Measurements from ENCODE around the gene ADAM30. TPM values are rescaled to one million over a fixed set of nuclear protein-coding genes. Genes with fewer than 3 reads are reported as not detected.

ADAM30 gene
- total RNA-seq, 1 donor from 2014 or later = not detected

DNA sequence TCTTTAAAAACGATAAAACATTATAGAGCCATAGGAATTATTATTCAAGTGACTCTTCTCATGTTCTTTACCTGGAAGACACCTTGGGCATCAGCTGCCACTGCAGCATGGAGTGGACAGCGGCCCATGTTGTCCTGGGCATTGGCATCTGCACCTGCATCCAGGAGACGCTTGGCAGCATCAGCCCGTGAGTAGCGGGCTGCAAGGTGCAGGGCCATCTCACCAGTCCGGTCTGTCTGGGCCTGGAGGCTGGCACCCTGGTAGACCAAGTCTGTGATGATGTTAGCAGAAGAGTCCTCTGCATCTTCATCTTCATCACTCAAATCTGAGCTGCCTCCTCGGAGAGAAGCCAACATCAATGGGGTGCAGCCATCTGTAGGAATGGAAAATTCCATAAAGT lies 22.9 kb upstream of the ADAM30 start:
- H3K4me3 Mint-ChIP-seq (ENCODE audit: low read depth) = no peak overlapping the region
- no peaks in the 10 kb centered on the region for H3K27me3 Mint-ChIP-seq (ENCODE audit: low read depth)
- H3K4me1 Mint-ChIP-seq (ENCODE audit: low read depth) = no peaks in the 10 kb centered on the region
- DNase-seq (ENCODE audit: low spot score) = no peak
- intact Hi-C loops (cut with micrococcal nuclease) = no loop called here
- peaks cover 82% of the 10 kb centered on the region for H3K36me3 Mint-ChIP-seq (ENCODE audit: low read depth)
- no peaks in the 10 kb centered on the region for H3K9me3 Mint-ChIP-seq
- H3K27ac Mint-ChIP-seq = no peak overlapping the region

DNA sequence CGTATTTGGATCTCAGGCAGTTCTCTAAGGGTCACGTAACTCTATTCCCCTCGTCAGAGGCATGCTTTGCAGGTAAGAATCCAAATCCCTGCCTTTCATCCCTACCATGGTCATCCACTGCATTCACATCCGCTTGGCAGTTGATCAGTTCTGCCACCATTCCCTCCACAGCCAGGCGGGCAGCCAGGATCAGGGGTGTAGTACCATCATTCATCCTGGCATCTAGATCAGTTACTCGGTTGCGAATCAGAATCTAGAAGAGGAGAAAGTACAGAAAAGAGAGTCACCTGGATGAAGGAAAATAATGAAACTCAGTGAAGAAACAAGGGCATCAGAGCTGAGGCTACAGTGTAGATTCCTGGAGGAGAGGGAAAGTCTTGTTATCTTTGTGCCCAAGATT lies 22.0 kb upstream of the ADAM30 start:
- no peak overlapping the region for H3K27ac Mint-ChIP-seq
- H3K27me3 Mint-ChIP-seq (ENCODE audit: low read depth) = no peaks in the 10 kb centered on the region
- peaks cover 85% of the 10 kb centered on the region for H3K36me3 Mint-ChIP-seq (ENCODE audit: low read depth)
- intact Hi-C loops (cut with micrococcal nuclease) = no loop called here
- no peak overlapping the region for H3K4me3 Mint-ChIP-seq (ENCODE audit: low read depth)
- DNase-seq (ENCODE audit: low spot score) = no peak
- H3K9me3 Mint-ChIP-seq = no peaks in the 10 kb centered on the region
- H3K4me1 Mint-ChIP-seq (ENCODE audit: low read depth) = no peaks in the 10 kb centered on the region

DNA sequence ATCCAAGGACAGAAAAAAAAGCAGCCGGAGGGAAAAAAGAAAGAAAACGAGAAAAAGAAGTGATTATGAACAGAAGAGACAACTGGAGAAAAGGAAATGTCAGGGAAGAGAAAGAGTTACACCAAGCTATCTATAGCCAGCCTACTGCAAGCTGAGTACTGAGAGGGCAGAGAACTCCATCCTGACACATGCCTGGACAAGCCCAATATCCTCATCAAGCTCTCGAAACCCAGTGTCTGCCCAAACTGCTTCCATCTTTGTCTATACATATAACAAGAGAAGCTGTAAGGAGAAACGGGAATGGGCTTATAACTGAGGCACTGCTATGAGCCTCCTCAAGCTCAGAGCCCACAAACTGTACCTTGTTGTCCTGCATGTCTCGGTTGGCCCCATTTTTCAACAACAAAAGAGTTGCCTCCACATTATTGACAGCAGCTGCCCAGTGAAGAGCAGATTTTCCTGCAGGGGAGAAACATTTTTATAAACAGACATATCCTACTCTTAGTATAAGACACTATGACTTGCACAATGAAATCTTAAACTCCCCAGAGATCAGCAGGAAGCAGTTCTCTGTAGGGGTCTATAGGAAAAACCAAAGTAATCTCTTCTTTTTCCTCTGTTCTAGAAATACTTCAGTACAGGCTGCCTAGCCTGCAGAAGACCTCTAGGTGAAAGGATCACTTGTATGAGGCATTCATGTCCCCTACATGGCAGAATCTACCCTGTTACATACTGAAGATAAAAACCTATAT lies 21.2 kb upstream of the ADAM30 start:
- no peaks in the 10 kb centered on the region for H3K9me3 Mint-ChIP-seq
- H3K4me3 Mint-ChIP-seq (ENCODE audit: low read depth) = no peak overlapping the region
- no peak for DNase-seq (ENCODE audit: low spot score)
- intact Hi-C loops (cut with micrococcal nuclease) = no loop called here
- H3K27ac Mint-ChIP-seq = peak overlapping the region; percentile 8
- peaks cover 86% of the 10 kb centered on the region for H3K36me3 Mint-ChIP-seq (ENCODE audit: low read depth)
- no peaks in the 10 kb centered on the region for H3K4me1 Mint-ChIP-seq (ENCODE audit: low read depth)
- H3K27me3 Mint-ChIP-seq (ENCODE audit: low read depth) = no peaks in the 10 kb centered on the region

DNA sequence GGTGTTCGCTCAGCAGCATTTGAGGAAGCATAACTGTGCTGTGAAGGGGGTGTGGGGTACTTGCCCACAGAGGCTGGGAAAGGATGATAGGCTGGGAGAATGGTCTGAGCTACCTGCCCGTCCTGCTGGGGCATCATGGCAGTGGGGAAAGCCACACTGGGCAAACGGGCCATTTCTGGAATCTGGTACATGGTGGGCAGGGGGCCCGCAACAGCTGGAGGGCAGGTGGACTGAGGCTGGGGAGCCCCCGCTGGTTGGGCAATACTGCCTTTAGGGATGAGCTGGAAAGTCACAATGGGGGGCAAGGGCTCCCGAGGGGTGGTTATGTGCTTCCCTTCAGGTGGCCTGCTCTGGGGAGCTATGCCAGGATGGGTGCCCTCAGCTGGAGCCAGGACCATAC lies 19.2 kb upstream of the ADAM30 start:
- H3K4me3 Mint-ChIP-seq (ENCODE audit: low read depth) = no peak overlapping the region
- no peak for DNase-seq (ENCODE audit: low spot score)
- intact Hi-C loops (cut with micrococcal nuclease) = no loop called here
- no peaks in the 10 kb centered on the region for H3K27me3 Mint-ChIP-seq (ENCODE audit: low read depth)
- peaks cover 72% of the 10 kb centered on the region for H3K36me3 Mint-ChIP-seq (ENCODE audit: low read depth)
- no peak overlapping the region for H3K27ac Mint-ChIP-seq
- H3K4me1 Mint-ChIP-seq (ENCODE audit: low read depth) = no peaks in the 10 kb centered on the region
- H3K9me3 Mint-ChIP-seq = no peaks in the 10 kb centered on the region

DNA sequence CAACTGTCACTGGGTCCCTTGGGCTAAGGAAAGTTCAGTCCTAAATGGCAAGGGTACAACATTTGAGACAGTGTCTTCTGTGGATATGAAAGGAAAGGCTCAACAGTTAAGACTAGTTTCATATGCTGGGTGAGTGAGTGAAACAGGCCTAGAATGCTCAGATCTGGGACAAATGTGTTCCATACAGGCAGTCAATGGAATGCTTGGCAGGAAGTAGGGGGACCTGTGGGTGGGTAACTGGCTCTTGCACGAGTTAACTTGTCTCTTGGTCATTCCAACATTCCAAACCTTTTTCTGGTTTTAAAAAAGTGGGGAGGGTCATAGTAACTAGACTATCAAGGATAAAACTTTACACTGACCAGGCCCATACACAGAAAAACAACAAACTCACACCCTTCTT lies 17.8 kb upstream of the ADAM30 start:
- intact Hi-C loops (cut with micrococcal nuclease) = no loop called here
- H3K4me1 Mint-ChIP-seq (ENCODE audit: low read depth) = no peaks in the 10 kb centered on the region
- H3K4me3 Mint-ChIP-seq (ENCODE audit: low read depth) = no peak overlapping the region
- H3K27me3 Mint-ChIP-seq (ENCODE audit: low read depth) = no peaks in the 10 kb centered on the region
- no peaks in the 10 kb centered on the region for H3K9me3 Mint-ChIP-seq
- H3K36me3 Mint-ChIP-seq (ENCODE audit: low read depth) = peaks cover 62% of the 10 kb centered on the region
- no peak for DNase-seq (ENCODE audit: low spot score)
- no peak overlapping the region for H3K27ac Mint-ChIP-seq

DNA sequence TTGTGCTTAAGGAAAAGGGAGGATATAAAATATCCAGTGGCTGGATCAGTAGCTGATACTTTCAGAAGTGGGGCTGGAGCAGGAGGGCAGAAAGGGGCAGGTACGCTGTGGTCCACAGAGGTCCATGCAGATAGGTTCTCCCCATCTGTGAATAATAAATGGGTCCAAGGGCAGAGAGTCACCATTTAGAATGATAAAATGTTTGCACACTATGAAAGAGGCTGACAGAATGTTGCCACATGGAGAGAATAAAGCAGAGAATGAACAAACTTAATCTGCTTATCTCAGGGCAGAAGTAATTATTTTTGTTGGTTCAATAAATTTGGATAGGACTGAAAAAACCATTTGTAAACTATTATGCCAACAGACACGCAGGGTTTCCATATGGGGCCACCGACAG lies 16.6 kb upstream of the ADAM30 start:
- no peak for DNase-seq (ENCODE audit: low spot score)
- H3K36me3 Mint-ChIP-seq (ENCODE audit: low read depth) = peaks cover 53% of the 10 kb centered on the region
- no peak overlapping the region for H3K4me3 Mint-ChIP-seq (ENCODE audit: low read depth)
- H3K4me1 Mint-ChIP-seq (ENCODE audit: low read depth) = no peaks in the 10 kb centered on the region
- no peak overlapping the region for H3K27ac Mint-ChIP-seq
- no peaks in the 10 kb centered on the region for H3K9me3 Mint-ChIP-seq
- intact Hi-C loops (cut with micrococcal nuclease) = no loop called here
- no peaks in the 10 kb centered on the region for H3K27me3 Mint-ChIP-seq (ENCODE audit: low read depth)

DNA sequence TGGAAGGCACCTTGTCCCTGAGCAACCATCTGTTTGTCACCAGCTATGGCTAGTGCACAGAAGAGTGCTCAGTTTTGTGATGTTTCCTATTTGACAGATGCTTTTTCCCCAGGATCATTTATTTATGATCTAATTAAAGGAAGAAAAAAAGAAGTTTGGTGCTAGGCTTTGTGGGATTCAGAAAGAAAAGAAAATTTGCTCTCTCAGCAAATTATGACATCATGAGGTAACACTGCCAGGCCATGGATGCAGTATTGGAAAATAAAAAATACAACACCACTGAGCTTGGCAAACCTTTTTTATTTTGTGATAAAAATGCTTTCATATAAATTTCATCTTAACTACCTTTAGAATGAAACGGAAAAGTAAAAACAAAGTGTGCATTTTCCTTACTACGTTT lies 15.5 kb upstream of the ADAM30 start:
- no peaks in the 10 kb centered on the region for H3K9me3 Mint-ChIP-seq
- intact Hi-C loops (cut with micrococcal nuclease) = no loop called here
- no peak for DNase-seq (ENCODE audit: low spot score)

DNA sequence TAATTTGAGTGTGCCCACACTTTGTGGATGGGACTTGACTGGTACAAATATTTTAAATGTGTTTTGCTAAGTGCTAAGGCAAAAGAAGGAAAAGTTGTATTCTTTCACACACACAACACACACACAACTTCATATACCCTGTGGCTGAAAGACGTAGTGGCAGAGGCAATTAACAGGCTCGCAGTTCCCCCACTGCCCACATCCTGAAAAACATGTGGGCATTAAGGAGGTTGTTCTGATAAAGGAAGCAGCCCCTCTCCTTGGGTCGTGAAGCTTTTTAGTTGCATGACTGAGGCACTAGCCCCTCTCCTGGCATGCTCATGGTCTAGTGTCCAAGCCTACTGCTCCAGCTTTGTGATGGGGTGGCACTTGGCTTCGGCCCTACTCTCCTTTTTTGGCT lies 14.3 kb upstream of the ADAM30 start:
- DNase-seq (ENCODE audit: low spot score) = no peak
- Mint-ChIP-seq H3K4me3 (ENCODE audit: low read depth) (no peak overlapping the region), H3K27me3 (ENCODE audit: low read depth) (peaks cover 8% of the 10 kb centered on the region), H3K27ac (no peak overlapping the region), H3K36me3 (ENCODE audit: low read depth) (peaks cover 32% of the 10 kb centered on the region), H3K9me3 (peaks cover 4% of the 10 kb centered on the region), H3K4me1 (ENCODE audit: low read depth) (no peaks in the 10 kb centered on the region)
- intact Hi-C loops (cut with micrococcal nuclease) = no loop called here

More for the DNA sequence above, 15.5 kb upstream of the ADAM30 start:
- Mint-ChIP-seq H3K27ac (no peak overlapping the region), H3K4me3 (ENCODE audit: low read depth) (no peak overlapping the region), H3K36me3 (ENCODE audit: low read depth) (peaks cover 43% of the 10 kb centered on the region), H3K27me3 (ENCODE audit: low read depth) (peaks cover under 1% of the 10 kb centered on the region), H3K4me1 (ENCODE audit: low read depth) (no peaks in the 10 kb centered on the region)

DNA sequence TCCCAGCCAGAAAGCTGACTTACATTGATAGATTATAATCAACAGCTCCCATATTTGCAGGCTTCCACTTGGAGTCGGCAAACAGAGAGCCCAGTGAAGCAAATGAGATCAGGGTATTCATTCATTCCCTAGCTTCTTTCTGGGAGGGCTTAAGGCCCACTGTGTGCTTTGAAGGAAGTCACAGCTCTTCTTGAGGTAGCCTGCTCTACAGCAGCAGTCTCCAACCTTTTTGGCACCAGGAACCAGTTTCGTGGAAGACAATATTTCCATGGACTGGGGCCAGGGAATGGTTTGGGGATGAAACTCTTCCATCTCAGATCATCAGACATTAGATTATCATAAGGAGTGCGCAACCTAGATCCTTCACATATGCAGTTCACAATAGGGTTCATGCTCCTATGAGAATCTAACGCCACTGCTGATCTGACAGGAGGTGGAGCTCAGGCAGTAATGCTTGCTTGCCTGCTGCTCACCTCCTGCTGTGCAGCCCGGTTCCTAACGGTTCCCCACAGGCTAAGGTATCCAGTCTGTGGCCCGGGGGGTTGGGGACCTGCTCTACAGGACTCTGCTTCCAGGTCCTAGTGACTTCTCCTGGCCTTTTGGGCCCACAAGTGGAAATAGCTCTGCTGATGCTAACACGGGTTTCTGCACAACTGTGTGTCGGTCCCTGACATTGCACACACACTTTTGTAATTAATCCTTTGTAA lies 13.7 kb upstream of the ADAM30 start:
- no peaks in the 10 kb centered on the region for H3K4me1 Mint-ChIP-seq (ENCODE audit: low read depth)
- no peak overlapping the region for H3K4me3 Mint-ChIP-seq (ENCODE audit: low read depth)
- no peak for DNase-seq (ENCODE audit: low spot score)
- peaks cover 26% of the 10 kb centered on the region for H3K36me3 Mint-ChIP-seq (ENCODE audit: low read depth)
- H3K27me3 Mint-ChIP-seq (ENCODE audit: low read depth) = peaks cover 10% of the 10 kb centered on the region
- no peak overlapping the region for H3K27ac Mint-ChIP-seq
- intact Hi-C loops (cut with micrococcal nuclease) = no loop called here
- H3K9me3 Mint-ChIP-seq = peaks cover 4% of the 10 kb centered on the region

DNA sequence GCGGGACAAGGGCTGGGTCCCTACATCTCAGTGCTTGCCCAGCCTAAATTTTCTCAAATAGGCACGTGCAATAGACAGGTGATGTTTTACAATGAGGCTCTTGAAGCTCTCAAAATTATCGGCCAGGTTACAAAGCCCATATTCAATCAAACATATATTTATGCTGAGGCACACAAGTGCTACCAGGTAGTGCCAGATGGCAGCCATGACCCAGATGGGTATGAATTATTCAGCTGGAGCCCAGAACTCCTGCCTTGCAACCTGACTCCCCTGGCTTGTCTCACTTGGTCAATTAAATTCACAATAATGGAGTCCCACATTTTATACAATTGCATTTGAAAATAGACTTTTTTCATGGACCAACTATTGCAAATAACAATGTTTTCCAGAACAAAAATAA lies 12.3 kb upstream of the ADAM30 start:
- no peak for DNase-seq (ENCODE audit: low spot score)
- Mint-ChIP-seq H3K36me3 (ENCODE audit: low read depth) (peaks cover 15% of the 10 kb centered on the region), H3K9me3 (peaks cover 4% of the 10 kb centered on the region), H3K4me3 (ENCODE audit: low read depth) (no peak overlapping the region), H3K4me1 (ENCODE audit: low read depth) (no peaks in the 10 kb centered on the region), H3K27me3 (ENCODE audit: low read depth) (peaks cover 16% of the 10 kb centered on the region), H3K27ac (no peak overlapping the region)
- intact Hi-C loops (cut with micrococcal nuclease) = no loop called here

DNA sequence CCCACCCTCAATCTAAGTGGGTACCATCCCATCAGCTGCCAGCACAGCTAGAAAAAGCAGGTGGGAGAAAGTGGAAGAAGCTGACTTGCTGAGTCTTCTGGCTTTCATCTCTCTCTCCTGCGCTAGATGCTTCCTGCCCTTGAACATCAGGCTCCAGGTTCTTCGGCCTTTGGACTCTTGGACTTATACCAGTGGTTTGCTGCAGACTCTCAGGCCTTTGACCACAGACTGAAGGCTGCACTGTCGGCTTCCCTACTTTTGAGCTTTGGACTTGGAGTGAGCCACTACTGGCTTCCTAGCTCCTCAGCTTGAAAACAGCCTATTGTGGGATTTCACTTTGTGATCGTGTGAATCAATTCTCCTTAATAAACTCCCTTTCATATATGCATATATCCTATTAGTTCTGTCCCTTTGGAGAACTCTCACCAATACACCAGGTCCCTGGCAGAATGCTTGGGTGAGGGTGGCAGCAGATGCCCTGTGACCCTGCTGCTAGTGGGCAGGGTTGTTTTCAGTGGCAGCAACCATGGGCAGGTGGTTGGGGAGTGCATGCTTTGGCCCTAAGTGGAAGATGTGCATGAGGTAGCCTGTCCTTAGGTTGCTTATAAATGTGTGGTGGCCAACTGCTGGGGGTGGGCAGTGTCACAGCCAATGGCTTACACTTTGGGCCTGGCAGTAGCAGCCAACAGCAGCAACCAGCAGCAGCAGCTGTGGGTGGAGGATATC lies 10.8 kb upstream of the ADAM30 start:
- no peaks in the 10 kb centered on the region for H3K4me1 Mint-ChIP-seq (ENCODE audit: low read depth)
- no peak overlapping the region for H3K27ac Mint-ChIP-seq
- no peak overlapping the region for H3K4me3 Mint-ChIP-seq (ENCODE audit: low read depth)
- no peak for DNase-seq (ENCODE audit: low spot score)
- H3K36me3 Mint-ChIP-seq (ENCODE audit: low read depth) = no peaks in the 10 kb centered on the region
- H3K27me3 Mint-ChIP-seq (ENCODE audit: low read depth) = peaks cover 25% of the 10 kb centered on the region
- intact Hi-C loops (cut with micrococcal nuclease) = no loop called here
- H3K9me3 Mint-ChIP-seq = peaks cover 4% of the 10 kb centered on the region

DNA sequence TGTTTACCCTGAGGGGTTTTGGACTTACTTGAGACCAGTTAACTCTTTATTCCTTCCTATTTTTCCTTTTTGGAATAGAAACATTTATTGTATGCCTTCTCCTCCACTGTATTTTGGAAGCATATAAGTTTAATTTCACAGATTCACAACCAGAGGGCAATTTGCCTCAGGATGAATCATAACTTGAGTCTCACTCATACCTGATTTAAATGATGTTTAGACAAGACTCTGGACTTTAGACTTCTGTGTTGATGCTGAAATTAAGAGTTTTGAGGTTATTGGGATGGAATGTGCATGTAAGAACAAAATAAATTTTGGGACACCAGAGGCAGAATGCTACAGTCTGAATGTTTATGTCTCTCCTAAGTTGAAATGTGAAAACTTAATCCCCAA lies 7.1 kb upstream of the ADAM30 start:
- Mint-ChIP-seq H3K36me3 (ENCODE audit: low read depth) (no peaks in the 10 kb centered on the region), H3K27ac (no peak overlapping the region)

More for the DNA sequence above, 7.1 kb upstream of the ADAM30 start:
- Mint-ChIP-seq H3K4me3 (ENCODE audit: low read depth) (no peak overlapping the region), H3K9me3 (peaks cover 4% of the 10 kb centered on the region), H3K4me1 (ENCODE audit: low read depth) (no peaks in the 10 kb centered on the region), H3K27me3 (ENCODE audit: low read depth) (peaks cover 37% of the 10 kb centered on the region)
- intact Hi-C loops (cut with micrococcal nuclease) = no loop called here
- no peak for DNase-seq (ENCODE audit: low spot score)
